Urinary bladder (tissue), 4 donors: ENCODE data around the gene IL31RA. TPM values are rescaled to one million over a fixed set of nuclear protein-coding genes. Genes with fewer than 3 reads are reported as not detected.
"Not testable (repeated sequence)": the region's sequence is repeated elsewhere in the genome, so short reads cannot be mapped to it uniquely, and the experiment has no call there.

Experiments used
- DNase-seq: peaks from one replicate; pipeline ENCODE4 v3.0.0-alpha.2; 2015; ENCODE audit errors: extremely low spot score
- H3K27ac ChIP-seq: one replicate; pipeline ENCODE4 v1.5.1; 2013; ENCODE audit warnings: low read depth, mild to moderate bottlenecking, moderate library complexity
- H3K36me3 ChIP-seq: one replicate; pipeline ENCODE4 v1.6.1; 2013; ENCODE audit warnings: mild to moderate bottlenecking, moderate library complexity; ENCODE audit not compliant: insufficient read depth
- H3K4me1 ChIP-seq: one replicate; pipeline ENCODE4 v1.6.1; 2013; ENCODE audit warnings: mild to moderate bottlenecking, moderate library complexity; ENCODE audit not compliant: insufficient read depth
- H3K4me3 ChIP-seq: one replicate; pipeline ENCODE4 v1.5.1; 2013; ENCODE audit warnings: low read depth, low read length
- WGBS: extraction: QIAGEN DNeasy Blood & Tissue Kit; methylation state at CpG from one replicate; pipeline ENCODE4 v1.1.7; 2013; 5-methylcytosine and 5-hydroxymethylcytosine counted together
- polyA plus RNA-seq: library from polyadenylated mRNA; stranded (reverse); fragments of 200-250 nt; gene quantifications from one replicate; pipeline ENCODE4 v1.2.3, GENCODE V29; 2013
- total RNA-seq: library from RNA; depleted of rRNA; stranded (reverse); fragments of >200 nt; gene quantifications from one replicate; pipeline ENCODE4 v1.2.3, GENCODE V29; 2014
- donor health status: healthy with polysubstance abuse.
- donor health status: healthy.

IL31RA gene
- total RNA-seq = 0.26 TPM
- not detected for polyA plus RNA-seq

DNA sequence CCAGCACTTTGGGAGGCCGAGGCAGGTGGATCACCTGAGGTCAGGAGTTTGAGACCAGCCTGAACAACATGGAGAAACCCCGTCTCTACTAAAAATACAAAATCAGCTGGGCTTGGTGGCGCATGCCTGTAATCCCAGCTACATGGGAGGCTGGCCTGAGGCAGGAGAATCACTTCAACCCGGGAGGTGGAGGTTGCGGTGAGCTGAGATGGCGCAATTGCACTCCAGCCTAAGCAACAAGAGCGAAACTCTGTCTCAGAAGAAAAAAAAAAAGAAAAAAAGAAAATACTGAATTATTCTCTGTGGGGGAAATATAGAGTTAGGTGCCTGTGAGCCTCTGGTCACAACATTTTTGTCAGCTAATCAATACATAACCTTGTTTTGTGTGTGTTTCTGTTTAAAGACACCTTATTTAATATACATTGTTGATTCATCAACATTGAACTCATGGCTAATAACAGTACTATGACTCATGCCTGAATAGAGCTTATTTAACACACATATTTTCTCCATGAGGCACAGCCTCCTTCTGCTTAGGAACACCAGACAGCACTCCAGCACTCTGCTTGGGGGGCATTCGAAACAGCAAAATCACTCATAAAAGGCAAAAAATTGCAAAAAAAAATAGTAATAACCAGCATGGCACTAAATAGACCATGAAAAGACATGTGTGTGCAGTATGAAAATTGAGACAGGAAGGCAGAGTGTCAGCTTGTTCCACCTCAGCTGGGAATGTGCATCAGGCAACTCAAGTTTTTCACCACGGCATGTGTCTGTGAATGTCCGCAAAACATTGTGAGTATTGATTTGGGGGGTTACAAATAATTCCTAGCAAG lies at the start of gene IL31RA:
Gene IL31RA, plus strand, starts transcription at position 519 of the 836 bp plus-strand sequence. Its CDS starts 214 bp downstream, at position 733.
- no peak for DNase-seq
- H3K4me3 ChIP-seq = no peak within 1 kb of the TSS
- no peaks in the 10 kb centered on the region for H3K36me3 ChIP-seq
- H3K4me1 ChIP-seq = no peaks in the 10 kb centered on the region
- 89% methylated on average over 10 of the region's 10 CpGs for WGBS
- H3K27ac ChIP-seq = no peak within 1 kb of the TSS

DNA sequence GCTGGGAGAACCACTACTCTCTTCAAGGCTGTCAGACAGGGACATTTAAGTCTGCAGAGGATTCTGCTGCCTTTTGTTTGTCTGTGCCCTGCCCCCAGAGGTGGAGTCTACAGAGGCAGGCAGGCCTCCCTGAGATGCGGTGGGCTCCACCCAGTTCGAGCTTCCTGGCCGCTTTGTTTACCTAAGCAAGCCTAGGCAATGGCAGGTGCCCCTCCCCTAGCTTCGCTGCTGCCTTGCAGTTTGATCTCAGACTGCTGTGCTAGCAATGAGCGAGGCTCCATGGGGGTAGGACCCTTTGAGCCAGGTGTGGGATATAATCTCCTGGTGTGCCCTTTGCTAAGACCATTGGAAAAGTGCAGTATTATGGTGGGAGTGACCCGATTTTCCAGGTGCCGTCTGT lies 42.3 kb upstream of the IL31RA start:
- H3K36me3 ChIP-seq, H3K27ac ChIP-seq, H3K4me3 ChIP-seq, H3K4me1 ChIP-seq, DNase-seq: not testable (repeated sequence)
- WGBS = 81% methylated on average over 7 of the region's 7 CpGs

DNA sequence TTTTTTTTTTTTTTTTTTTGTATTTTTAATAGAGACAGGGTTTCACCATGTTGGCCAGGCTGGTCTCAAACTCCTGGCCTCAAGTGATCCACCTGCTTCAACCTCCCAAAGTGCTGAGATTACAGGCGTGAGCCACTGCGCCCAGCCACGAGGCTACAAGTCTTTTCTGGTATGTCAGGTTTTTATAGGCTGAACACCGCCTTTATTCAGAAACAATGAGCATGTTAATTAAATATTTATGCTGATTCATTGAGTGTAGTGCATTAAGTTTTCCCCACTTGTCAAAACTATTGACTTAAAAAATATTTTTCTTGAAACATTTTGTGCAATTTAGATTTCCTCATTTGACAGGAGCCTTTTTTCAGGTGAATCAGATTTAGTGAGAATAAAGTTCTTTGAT lies 35.2 kb upstream of the IL31RA start:
- H3K27ac ChIP-seq = not testable (repeated sequence)

DNA sequence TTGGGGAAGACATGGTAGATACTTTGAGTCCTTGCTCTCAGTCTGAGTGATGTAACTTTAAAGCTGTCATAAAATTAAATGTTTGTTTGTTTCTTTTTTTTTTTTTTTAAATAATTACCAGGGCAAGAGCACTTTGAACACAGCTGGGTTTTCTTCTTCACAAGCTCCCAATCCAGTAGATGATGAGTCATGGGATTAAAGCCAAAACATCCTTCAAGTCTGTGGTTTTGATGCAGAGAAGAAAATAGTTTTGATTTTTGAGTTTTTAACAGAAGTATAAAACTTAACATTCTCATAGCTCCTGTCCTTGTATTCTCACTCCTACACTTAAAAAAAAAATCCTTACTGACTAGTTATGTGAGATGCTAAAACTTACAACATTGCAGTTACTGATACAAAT lies 34.8 kb upstream of the IL31RA start:
- Histone ChIP-seq H3K36me3 (no peaks in the 10 kb centered on the region), H3K27ac (no peak overlapping the region), H3K4me1 (no peaks in the 10 kb centered on the region), H3K4me3 (no peak overlapping the region)
- no peak for DNase-seq

More for the DNA sequence above, 35.2 kb upstream of the IL31RA start:
- 76% methylated on average over 4 of the region's 4 CpGs for whole genome bisulfite sequencing
- H3K4me3 ChIP-seq, H3K4me1 ChIP-seq, DNase-seq, H3K36me3 ChIP-seq: not testable (repeated sequence)

DNA sequence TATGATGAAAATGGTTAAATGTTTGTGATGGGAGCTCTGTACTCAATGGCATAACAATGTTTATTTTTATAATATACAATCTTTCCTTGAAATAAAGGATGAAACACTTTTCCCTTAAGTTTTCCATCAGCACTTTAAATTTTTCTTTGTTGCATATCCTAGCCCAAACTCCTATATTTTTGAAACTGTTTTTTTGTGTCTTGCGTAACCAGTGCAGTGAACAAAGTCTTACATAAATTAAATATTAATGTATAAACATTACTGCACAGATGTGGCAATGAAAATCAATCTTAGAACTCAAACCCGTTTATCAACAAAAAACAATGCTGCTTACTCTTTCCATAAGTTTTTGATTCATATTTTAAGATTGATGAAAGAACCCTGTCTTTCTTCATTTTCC lies 34.1 kb upstream of the IL31RA start:
- Histone ChIP-seq H3K36me3 (no peaks in the 10 kb centered on the region), H3K4me1 (no peaks in the 10 kb centered on the region), H3K27ac (no peak overlapping the region), H3K4me3 (no peak overlapping the region)
- no peak for DNase-seq
- WGBS = 65% methylated on average over 2 of the region's 2 CpGs

- 78% methylated on average over 6 of the region's 6 CpGs for WGBS
- DNase-seq = no peak
- Histone ChIP-seq H3K4me3 (no peak overlapping the region), H3K4me1 (no peaks in the 10 kb centered on the region), H3K27ac (no peak overlapping the region), H3K36me3 (no peaks in the 10 kb centered on the region)
Observed at GRCh38 chr5:55820488-55820887, 30.7 kb upstream of the IL31RA start.

DNA sequence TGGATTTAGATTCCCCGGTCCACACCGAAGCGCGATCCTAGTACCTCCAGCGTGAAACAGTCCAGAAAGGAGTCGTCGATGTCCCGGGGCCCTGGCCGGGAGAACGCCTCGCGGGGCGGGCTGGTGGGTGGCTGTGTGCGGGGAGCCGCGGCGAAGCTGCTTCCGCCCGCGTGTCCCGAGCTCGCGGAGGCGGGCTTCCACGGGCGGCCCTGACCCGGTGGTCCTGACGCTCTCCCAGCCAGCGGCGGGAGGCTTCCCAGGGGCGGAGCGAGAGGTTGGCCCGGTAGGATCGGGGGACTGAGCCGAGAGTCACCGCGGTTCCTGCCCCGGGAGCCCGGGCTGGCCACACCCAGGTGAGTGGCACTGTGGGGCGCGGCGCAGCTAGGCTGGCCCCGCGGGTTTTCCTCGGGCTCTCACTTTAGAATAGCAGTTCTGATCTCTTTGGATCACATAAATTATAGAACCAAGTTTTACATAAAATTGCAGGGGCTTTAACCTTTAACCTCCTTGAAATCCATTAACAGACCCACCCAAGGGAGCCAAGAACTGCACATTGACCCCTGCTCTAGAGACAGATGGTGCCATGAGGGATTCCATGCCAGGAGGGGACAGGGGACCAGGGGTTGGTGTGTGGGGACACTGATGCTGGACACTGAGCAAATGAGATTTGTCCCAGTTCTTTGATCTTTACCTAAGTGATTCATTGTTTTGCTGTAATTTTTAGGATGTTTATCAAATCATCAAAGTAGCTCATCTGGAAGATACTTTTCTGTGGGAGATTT lies 29.2 kb upstream of the IL31RA start:
- no peaks in the 10 kb centered on the region for H3K36me3 ChIP-seq
- no peaks in the 10 kb centered on the region for H3K4me1 ChIP-seq
- no peak overlapping the region for H3K27ac ChIP-seq
- no peak for DNase-seq
- 9% methylated on average over 45 of the region's 45 CpGs for WGBS
- H3K4me3 ChIP-seq = peak overlapping the region; percentile 18

- Histone ChIP-seq H3K4me1 (no peaks in the 10 kb centered on the region), H3K4me3 (no peak overlapping the region), H3K27ac (no peak overlapping the region), H3K36me3 (no peaks in the 10 kb centered on the region)
- WGBS = 46% methylated on average over 1 of the region's 1 CpG
- DNase-seq = peak; percentile 18
Observed at GRCh38 chr5:55823151-55823796, 27.9 kb upstream of the IL31RA start.

GRCh38 chr5:55829956-55830355 lies 21.2 kb upstream of the IL31RA start:
- WGBS = 90% methylated on average over 3 of the region's 3 CpGs
- H3K4me1 ChIP-seq = no peaks in the 10 kb centered on the region
- no peak overlapping the region for H3K4me3 ChIP-seq
- H3K36me3 ChIP-seq = no peaks in the 10 kb centered on the region
- DNase-seq = no peak
- no peak overlapping the region for H3K27ac ChIP-seq

DNA sequence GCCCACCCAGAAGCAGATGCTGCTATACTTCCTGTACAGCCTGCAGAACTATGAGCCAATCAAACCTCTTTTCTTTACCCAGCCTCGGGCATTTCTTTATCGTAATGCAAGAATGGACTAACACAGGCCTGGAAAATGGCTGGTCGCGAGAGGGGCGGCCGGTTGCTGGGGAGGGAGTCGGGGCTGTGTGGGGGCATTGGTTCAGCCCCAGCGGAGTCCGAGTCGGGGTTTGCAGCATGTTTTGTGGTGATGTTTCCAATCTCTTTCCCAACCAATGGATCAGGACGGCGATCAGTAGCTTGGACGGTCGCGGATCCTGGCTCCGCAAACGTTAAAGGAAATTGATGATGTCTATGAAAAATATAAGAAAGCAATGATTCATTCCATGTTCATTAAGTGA lies 18.7 kb upstream of the IL31RA start:
- Histone ChIP-seq H3K4me3 (no peak overlapping the region), H3K27ac (no peak overlapping the region), H3K36me3 (no peaks in the 10 kb centered on the region), H3K4me1 (no peaks in the 10 kb centered on the region)
- 97% methylated on average over 17 of the region's 17 CpGs for WGBS
- DNase-seq = no peak

DNA sequence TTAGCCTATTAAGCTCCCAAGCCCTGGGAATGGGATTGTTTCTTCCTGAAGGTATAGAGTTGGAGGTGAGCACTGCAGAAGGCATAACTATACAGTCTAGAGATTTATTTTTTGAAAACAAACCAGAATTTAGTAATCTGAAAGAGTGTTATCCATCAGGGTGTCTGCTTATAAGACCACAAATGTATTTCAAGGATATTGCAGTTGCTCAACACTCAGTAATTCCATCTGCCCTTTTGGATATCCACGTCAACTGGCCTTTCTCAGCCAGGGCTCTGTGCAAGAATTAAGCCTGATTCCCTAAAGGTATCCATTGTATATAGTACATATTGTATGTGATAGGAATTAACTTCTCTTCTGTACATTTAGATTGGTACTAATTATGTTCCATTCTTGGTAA lies 15.0 kb upstream of the IL31RA start:
- H3K36me3 ChIP-seq = no peaks in the 10 kb centered on the region
- no peak for DNase-seq
- H3K27ac ChIP-seq = no peak overlapping the region
- H3K4me3 ChIP-seq = no peak overlapping the region
- WGBS = 76% methylated on average over 1 of the region's 1 CpG
- no peaks in the 10 kb centered on the region for H3K4me1 ChIP-seq

DNA sequence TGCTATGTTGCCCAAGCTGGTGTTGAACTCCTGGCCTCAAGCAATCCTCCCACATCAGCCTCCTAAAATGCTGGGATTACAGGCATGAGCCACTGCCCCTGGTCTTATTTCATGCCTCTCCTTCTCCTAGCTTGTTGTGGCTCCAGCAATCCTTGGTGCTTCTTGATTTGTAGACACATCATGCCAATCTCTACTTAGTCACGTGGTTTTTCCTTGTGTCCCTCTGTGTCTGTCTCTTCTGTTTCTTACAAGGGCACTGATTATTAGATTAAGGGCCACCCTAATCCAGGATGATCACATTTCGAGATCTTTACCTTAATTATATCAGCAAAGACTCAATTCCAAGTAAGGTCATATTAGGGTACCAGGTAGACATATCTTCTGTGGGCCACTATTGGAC lies 9.2 kb upstream of the IL31RA start:
- 72% methylated on average over 2 of the region's 2 CpGs for WGBS
- no peaks in the 10 kb centered on the region for H3K4me1 ChIP-seq
- H3K27ac ChIP-seq = no peak overlapping the region
- no peak overlapping the region for H3K4me3 ChIP-seq
- DNase-seq = no peak
- no peaks in the 10 kb centered on the region for H3K36me3 ChIP-seq

GRCh38 chr5:55847837-55848236 lies 3.3 kb upstream of the IL31RA start:
- no peaks in the 10 kb centered on the region for H3K36me3 ChIP-seq
- no peak overlapping the region for H3K27ac ChIP-seq
- 65% methylated on average over 1 of the region's 1 CpG for WGBS
- H3K4me1 ChIP-seq = no peaks in the 10 kb centered on the region
- DNase-seq = no peak
- H3K4me3 ChIP-seq = no peak overlapping the region

GRCh38 chr5:55848783-55849182 lies 2.4 kb upstream of the IL31RA start:
- Histone ChIP-seq H3K27ac (no peak overlapping the region), H3K4me1 (no peaks in the 10 kb centered on the region), H3K4me3 (no peak overlapping the region), H3K36me3 (no peaks in the 10 kb centered on the region)
- DNase-seq = no peak
- WGBS = 89% methylated on average over 2 of the region's 2 CpGs
